Testis (tissue), 3 donors: ENCODE measurements around the gene BOLA2B. TPM values are rescaled to one million over a fixed set of nuclear protein-coding genes. Genes with fewer than 3 reads are reported as not detected.

Experiments
- polyA plus RNA-seq: library from polyadenylated mRNA; stranded (reverse); fragments of 350-450 nt; fragmentation: Illumina TruSeq; extraction: RNeasy Lipid Tissue Mini Kit (QIAGEN cat#74804); gene quantifications from one replicate; pipeline ENCODE4 v1.2.3, GENCODE V29; 2014; ENCODE audit warnings: low read depth, low replicate concordance; ENCODE audit not compliant: insufficient read depth
- small RNA-seq, 2 donors: library from RNA; depleted of rRNA; stranded (forward); fragments of <200 nt; gene quantifications; one replicate each; pipeline ENCODE3, GENCODE V24; 2016
- total RNA-seq, 2 donors: library from RNA; depleted of rRNA; stranded (reverse); fragments of >200 nt; gene quantifications; one replicate each; pipeline ENCODE4 v1.2.3, GENCODE V29; 2016

Gene BOLA2B
- total and polyA plus RNA-seq, 3 donors from 2014 or later = 70.9 to 161 (median 133) TPM

Small RNAs within 50 kb of the gene (small RNA-seq; reads per million reads assigned to genes)
- 0 reads per million in 2 donors for gene AC106782.4

Other genes starting within 250 kb of the BOLA2B start
- gene TMEM219, start 231.6 kb downstream of the BOLA2B start, total RNA-seq = 100 to 1,000 TPM; 160 to 203 TPM
- gene TMEM219, start 231.6 kb downstream of the BOLA2B start, polyA plus RNA-seq = 280 TPM
- 100 to 1,000 TPM; 126 to 140 TPM for gene TAOK2, start 219.8 kb downstream of the BOLA2B start, total RNA-seq
- 66.5 TPM for gene TAOK2, start 219.8 kb downstream of the BOLA2B start, polyA plus RNA-seq
- gene HIRIP3, start 198.0 kb downstream of the BOLA2B start, total RNA-seq = 10 to 100 TPM; 32.1 to 40.2 TPM
- 57.3 TPM for gene HIRIP3, start 198.0 kb downstream of the BOLA2B start, polyA plus RNA-seq
- gene INO80E, start 197.4 kb downstream of the BOLA2B start, total RNA-seq = 10 to 100 TPM; 64.0 to 72.3 TPM
- 98.1 TPM for gene INO80E, start 197.4 kb downstream of the BOLA2B start, polyA plus RNA-seq
- 10 to 100 TPM; 28.3 to 45.3 TPM for gene DOC2A, start 182.6 kb downstream of the BOLA2B start, total RNA-seq
- gene DOC2A, start 182.6 kb downstream of the BOLA2B start, polyA plus RNA-seq = 75.1 TPM
- gene C16orf92, start 170.5 kb downstream of the BOLA2B start, total RNA-seq = 10 to 100 TPM; 12.4 to 91.3 TPM
- gene C16orf92, start 170.5 kb downstream of the BOLA2B start, polyA plus RNA-seq = 20.3 TPM
- gene TLCD3B, start 162.4 kb downstream of the BOLA2B start, total RNA-seq = 10 to 100 TPM; 51.8 to 82.7 TPM
- 194 TPM for gene TLCD3B, start 162.4 kb downstream of the BOLA2B start, polyA plus RNA-seq
- 100 to 1,000 TPM; 373 to 521 TPM for gene ALDOA, start 127.9 kb downstream of the BOLA2B start, total RNA-seq
- gene ALDOA, start 127.9 kb downstream of the BOLA2B start, polyA plus RNA-seq = 467 TPM
- 100 to 1,000 TPM in 1 of 2 donors, 10 to 100 TPM in 1; 82.1 to 109 TPM for gene PPP4C, start 117.7 kb downstream of the BOLA2B start, total RNA-seq
- 154 TPM for gene PPP4C, start 117.7 kb downstream of the BOLA2B start, polyA plus RNA-seq
- gene TBX6, start 101.7 kb downstream of the BOLA2B start, total RNA-seq = 1 to 10 TPM; 1.3 to 2.9 TPM
- gene TBX6, start 101.7 kb downstream of the BOLA2B start, polyA plus RNA-seq = 1.7 TPM
- 10 to 100 TPM; 69.4 to 75.3 TPM for gene YPEL3, start 97.5 kb downstream of the BOLA2B start, total RNA-seq
- 55.3 TPM for gene YPEL3, start 97.5 kb downstream of the BOLA2B start, polyA plus RNA-seq
- gene GDPD3, start 80.1 kb downstream of the BOLA2B start, total RNA-seq = 1 to 10 TPM; 1.5 to 4.0 TPM
- gene GDPD3, start 80.1 kb downstream of the BOLA2B start, polyA plus RNA-seq = 7.2 TPM
- gene MAPK3, start 70.4 kb downstream of the BOLA2B start, total RNA-seq = 10 to 100 TPM; 69.4 to 81.8 TPM
- gene MAPK3, start 70.4 kb downstream of the BOLA2B start, polyA plus RNA-seq = 109 TPM
- 1 to 10 TPM; 4.4 to 9.6 TPM for gene CORO1A, start 10.1 kb downstream of the BOLA2B start, total RNA-seq
- gene CORO1A, start 10.1 kb downstream of the BOLA2B start, polyA plus RNA-seq = 19.7 TPM
- gene SLX1A, start 209 bp upstream of the BOLA2B start, total RNA-seq = 10 to 100 TPM; 42.4 to 44.8 TPM
- gene SLX1A, start 209 bp upstream of the BOLA2B start, polyA plus RNA-seq = 10.4 TPM
- 10 to 100 TPM in 1 of 2 donors, 1 to 10 TPM in 1; 6.8 to 20.0 TPM for gene SULT1A3, start 5.6 kb upstream of the BOLA2B start, total RNA-seq
- 6.4 TPM for gene SULT1A3, start 5.6 kb upstream of the BOLA2B start, polyA plus RNA-seq
- gene NPIPB13, start 54.8 kb upstream of the BOLA2B start, total RNA-seq = 10 to 100 TPM; 11.0 to 15.7 TPM
- gene NPIPB13, start 54.8 kb upstream of the BOLA2B start, polyA plus RNA-seq = 4.7 TPM
- gene CD2BP2, start 161.6 kb upstream of the BOLA2B start, total RNA-seq = 10 to 100 TPM; 32.8 to 39.5 TPM
- 52.5 TPM for gene CD2BP2, start 161.6 kb upstream of the BOLA2B start, polyA plus RNA-seq
- 10 to 100 TPM; 60.5 to 64.0 TPM for gene TBC1D10B, start 176.8 kb upstream of the BOLA2B start, total RNA-seq
- 86.2 TPM for gene TBC1D10B, start 176.8 kb upstream of the BOLA2B start, polyA plus RNA-seq
- 1 to 10 TPM; 2.5 to 4.2 TPM for gene MYL11, start 181.1 kb upstream of the BOLA2B start, total RNA-seq
- gene MYL11, start 181.1 kb upstream of the BOLA2B start, polyA plus RNA-seq = 18.5 TPM
- gene SEPTIN1, start 188.9 kb upstream of the BOLA2B start, total RNA-seq = 1 to 10 TPM in 1 of 2 donors, under 1 TPM in 1; 0.63 to 2.4 TPM
- 3.9 TPM for gene SEPTIN1, start 188.9 kb upstream of the BOLA2B start, polyA plus RNA-seq
- gene ZNF48, start 201.8 kb upstream of the BOLA2B start, total RNA-seq = 1 to 10 TPM; 6.5 to 9.0 TPM
- gene ZNF48, start 201.8 kb upstream of the BOLA2B start, polyA plus RNA-seq = 6.3 TPM
- gene ZNF771, start 213.9 kb upstream of the BOLA2B start, total RNA-seq = 10 to 100 TPM; 35.6 to 37.2 TPM
- 3.0 TPM for gene ZNF771, start 213.9 kb upstream of the BOLA2B start, polyA plus RNA-seq
- gene DCTPP1, start 236.4 kb upstream of the BOLA2B start, total RNA-seq = 10 to 100 TPM; 15.2 to 26.1 TPM
- 23.6 TPM for gene DCTPP1, start 236.4 kb upstream of the BOLA2B start, polyA plus RNA-seq